K562 (cell line): Measurements from ENCODE around the gene LGALS8. TPM values are rescaled to one million over a fixed set of nuclear protein-coding genes. Genes with fewer than 3 reads are reported as not detected.

ENCODE experiments used
- ATAC-seq: fragments of 200-7000 bp; cut with Tn5 transposase; 3 replicates; pipeline ENCODE4 v1.9.1; 2020; ENCODE audit warnings: moderate library complexity
- BruUV-seq: library from RNA; stranded (reverse); fragments of 400-500 nt; replicated peaks from 2 replicates; lab custom pipeline; 2021; lab: Mats Ljungman, UMichigan
- CTCF ChIA-PET: fragments of 300-600 bp; formaldehyde crosslinking; extraction: SDS; loops from one replicate; lab custom pipeline; 2021; ENCODE audit warnings: low intra/inter-chr PET ratio; lab: Yijun Ruan, JAX
- POLR2A ChIA-PET: fragments of 300-600, 350-650 bp; sonication (Branson Sonifier 250); formaldehyde crosslinking; extraction: SDS; loops from one replicate; lab custom pipeline; 2021; ENCODE audit warnings: antibody characterized with exemption, inconsistent platforms; lab: Yijun Ruan, JAX
- DNase-seq, 4 experiments: peaks; one replicate each; pipeline versions ENCODE4 v3.0.0 to v3.0.0-alpha.2; 2011 to 2018; ENCODE audit warnings: low spot score in 3 of 4, mixed read lengths in 3 of 4; ENCODE audit errors: extremely low read depth in 1 of 4
- FAIRE-seq: peaks from 2 replicates; lab custom pipeline; 2011; peaks lifted over from hg19 to GRCh38; lab: Jason Lieb, UNC
- H2AFZ ChIP-seq: 2 replicates; pipeline ENCODE4 v1.6.0; 2011; ENCODE audit warnings: low read depth, low read length, control low read depth, inconsistent platforms
- H3K27ac ChIP-seq: fragments of 200-600 bp; 3 replicates; pipeline ENCODE4 v1.8.0; 2011; ENCODE audit warnings: low read depth, mild to moderate bottlenecking, control low read depth, inconsistent platforms, low read length, moderate library complexity, mixed read lengths; ENCODE audit errors: extremely low read depth
- H3K27me3 ChIP-seq, 2 experiments: fragments of 300-600 bp in 1 of 2; 2 replicates in 1 of 2; 3 replicates in 1 of 2; pipeline versions ENCODE4 v1.6.0 to v1.8.0; 2011; ENCODE audit warnings: inconsistent platforms in 2 of 2, low read length in 2 of 2, mild to moderate bottlenecking in 1 of 2, mixed read lengths in 1 of 2, moderate library complexity in 1 of 2; ENCODE audit not compliant: control insufficient read depth in 2 of 2, insufficient read depth in 2 of 2
- H3K36me3 ChIP-seq: fragments of 300-600 bp; 3 replicates; pipeline ENCODE4 v1.8.0; 2011; ENCODE audit warnings: mild to moderate bottlenecking, low read length, inconsistent platforms; ENCODE audit not compliant: control insufficient read depth, insufficient read depth
- H3K4me1 ChIP-seq, 2 experiments: fragments of 200-600 bp in 1 of 2; replicated peaks in 1 of 2; 2 replicates in 1 of 2; 3 replicates in 1 of 2; pipeline versions ENCODE4 v1.5.1 to v1.8.0; 2011; ENCODE audit warnings: inconsistent platforms in 2 of 2, low read length in 2 of 2, mild to moderate bottlenecking in 1 of 2, mixed read lengths in 1 of 2, moderate library complexity in 1 of 2; ENCODE audit not compliant: control insufficient read depth in 2 of 2, insufficient read depth in 2 of 2
- H3K4me2 ChIP-seq: 2 replicates; pipeline ENCODE4 v1.6.1; 2011; ENCODE audit warnings: low read length, control low read depth, inconsistent platforms, mixed read lengths; ENCODE audit not compliant: insufficient read depth
- H3K4me3 ChIP-seq: fragments of 200-600 bp; sonication (generic), shearing (Covaris generic); 2 replicates; pipeline ENCODE4 v1.5.1; 2016; ENCODE audit warnings: control low read depth, inconsistent platforms
- H3K79me2 ChIP-seq: fragments of 200-600 bp; 3 replicates; pipeline ENCODE4 v1.8.0; 2011; ENCODE audit warnings: low read length, inconsistent platforms; ENCODE audit not compliant: control insufficient read depth, insufficient read depth
- H3K9ac ChIP-seq, 2 experiments: 2 replicates each; pipeline versions ENCODE4 v1.6.0 to v1.6.1; 2011; ENCODE audit warnings: low read depth in 2 of 2, low read length in 2 of 2, control low read depth in 1 of 2, inconsistent platforms in 1 of 2, mild to moderate bottlenecking in 1 of 2, mixed read lengths in 1 of 2; ENCODE audit not compliant: insufficient read depth in 1 of 2
- H3K9me1 ChIP-seq: one replicate; pipeline ENCODE4 v1.6.0; 2011; ENCODE audit warnings: inconsistent platforms, mild to moderate bottlenecking, low read length, moderate library complexity; ENCODE audit not compliant: control insufficient read depth, insufficient read depth
- H3K9me3 ChIP-seq: replicated peaks from 2 replicates; pipeline ENCODE4 v1.5.1; 2011; ENCODE audit warnings: low read depth, low read length, inconsistent platforms; ENCODE audit not compliant: control insufficient read depth, insufficient read depth
- H4K20me1 ChIP-seq: replicated peaks from 2 replicates; pipeline ENCODE4 v1.6.1; 2011; ENCODE audit warnings: low read length, inconsistent platforms, mixed read lengths; ENCODE audit not compliant: control insufficient read depth, insufficient read depth
- ELF4 ChIP-seq: fragments of 450-650 bp; formaldehyde crosslinking; IDR thresholded peaks from 2 replicates; pipeline ENCODE4 v1.4.0; 2022; ENCODE audit warnings: missing genetic modification characterization
- KLF16 ChIP-seq: IDR thresholded peaks from 2 replicates; pipeline ENCODE4 v1.6.1; 2016; ENCODE audit warnings: antibody characterized with exemption
- MBD1 ChIP-seq: fragments of 250-450 bp; sonication (Bioruptor Pico); IDR thresholded peaks from 2 replicates; pipeline ENCODE4 v1.8.0; 2022; ENCODE audit warnings: inconsistent platforms
- NKRF ChIP-seq: fragments of 450-650 bp; IDR thresholded peaks from 2 replicates; pipeline ENCODE4 v1.6.1; 2016; ENCODE audit warnings: borderline replicate concordance
- SMARCA4 ChIP-seq: fragments of 450-650 bp; IDR thresholded peaks from 2 replicates; pipeline ENCODE4 v1.6.1; 2016
- SRSF9 ChIP-seq: fragments of 200-400 bp; formaldehyde crosslinking; IDR thresholded peaks from 2 replicates; pipeline ENCODE4 v1.6.1; 2017; ENCODE audit warnings: low read depth, low read length, borderline replicate concordance
- TAF9B ChIP-seq: fragments of 450-650 bp; IDR thresholded peaks from 2 replicates; pipeline ENCODE4 v1.6.1; 2018; ENCODE audit warnings: mild to moderate bottlenecking; ENCODE audit not compliant: partially characterized antibody
- TEAD1 ChIP-seq, 2 experiments: fragments of 450-650 bp in 1 of 2; sonication (generic) in 1 of 2; formaldehyde crosslinking; IDR thresholded peaks; 2 replicates each; pipeline versions ENCODE4 v1.4.0 to v1.8.0; 2020 to 2022; ENCODE audit warnings: mild to moderate bottlenecking in 2 of 2, missing genetic modification reagents in 1 of 2
- WHSC1 ChIP-seq: IDR thresholded peaks from one replicate; pipeline ENCODE4 v1.6.1; 2012; ENCODE audit warnings: low read length, control low read depth, inconsistent platforms
- ZFP30 ChIP-seq: fragments of 250-450 bp; sonication (Bioruptor Pico); IDR thresholded peaks from 2 replicates; pipeline ENCODE4 v1.8.0; 2022; ENCODE audit warnings: moderate library complexity, mild to moderate bottlenecking, inconsistent platforms, borderline replicate concordance
- ZNF23 ChIP-seq: fragments of 250-450 bp; sonication (Bioruptor Pico); IDR thresholded peaks from 2 replicates; pipeline ENCODE4 v1.4.0; 2020; ENCODE audit warnings: mild to moderate bottlenecking
- ZNF561 ChIP-seq: fragments of 450-650 bp; formaldehyde crosslinking; conservative IDR thresholded peaks from 2 replicates; pipeline ENCODE4 v1.4.0; 2020; ENCODE audit warnings: mild to moderate bottlenecking, moderate library complexity
- whole genome bisulfite sequencing: fragments of 100-300 bp; shearing (Covaris generic); methylation state at CpG from one replicate; pipeline ENCODE4 v1.1.6; 2016; ENCODE audit warnings: low coverage, mixed read lengths; ENCODE audit not compliant: insufficient coverage; ENCODE audit errors: missing lambda C conversion rate; 5-methylcytosine and 5-hydroxymethylcytosine counted together
- in situ Hi-C: fragments of 300-500 bp; cut with MboI; formaldehyde crosslinking; loops from 4 replicates; pipeline ENCODE4 v1.15.0; 2018; ENCODE audit warnings: inconsistent platforms, mixed read lengths
- intact Hi-C: fragments of 100-400 bp; cut with micrococcal nuclease; formaldehyde crosslinking; loops from 2 replicates; pipeline ENCODE4 v1.14.2; 2022
- polyA plus RNA-seq, 8 experiments: library from polyadenylated mRNA; depleted of rRNA in 4 of 8; stranded (reverse) in 5 of 8; unstranded in 3 of 8; fragments of >200 nt; fragmentation: Nextera tagmentation in 2 of 8; fragmentation: Illumina TruSeq in 1 of 8; extraction: Ambion mirVana in 2 of 8; extraction: Trizol in 1 of 8; gene quantifications; 2 replicates each; pipeline versions ENCODE4 v1.2.1 to v1.2.3, GENCODE V29; 2011 to 2014; ENCODE audit warnings: inconsistent platforms in 1 of 8, missing spikeins in 1 of 8
- total RNA-seq, 7 experiments: library from RNA; depleted of rRNA in 6 of 7; stranded (reverse); fragments of >200 nt in 6 of 7; fragmentation: Illumina TruSeq in 2 of 7; extraction: Trizol in 2 of 7; gene quantifications; 2 replicates each; pipeline versions ENCODE4 v1.2.1 to v1.2.3, GENCODE V29; 2011 to 2021; ENCODE audit warnings: low replicate concordance in 1 of 7
- TF ChIP-seq, protein P1 (sequence below): sonication (generic); formaldehyde crosslinking; IDR thresholded peaks from 2 replicates; pipeline ENCODE4 v1.8.0; 2022; ENCODE audit warnings: mild to moderate bottlenecking, missing genetic modification reagents

Gene LGALS8
- total and polyA plus RNA-seq, 9 of the 15 experiments (the other 6 are each of a cell fraction or from before 2014, with no cell fraction given): 57.4 to 87.7 (median 70.3) TPM

GRCh38 chr1:236536540-236536939 lies 12.8 kb downstream of the LGALS8 start:
- no peak for DNase-seq
- ATAC-seq: no peak
- CTCF ChIA-PET: no interaction called here

DNA sequence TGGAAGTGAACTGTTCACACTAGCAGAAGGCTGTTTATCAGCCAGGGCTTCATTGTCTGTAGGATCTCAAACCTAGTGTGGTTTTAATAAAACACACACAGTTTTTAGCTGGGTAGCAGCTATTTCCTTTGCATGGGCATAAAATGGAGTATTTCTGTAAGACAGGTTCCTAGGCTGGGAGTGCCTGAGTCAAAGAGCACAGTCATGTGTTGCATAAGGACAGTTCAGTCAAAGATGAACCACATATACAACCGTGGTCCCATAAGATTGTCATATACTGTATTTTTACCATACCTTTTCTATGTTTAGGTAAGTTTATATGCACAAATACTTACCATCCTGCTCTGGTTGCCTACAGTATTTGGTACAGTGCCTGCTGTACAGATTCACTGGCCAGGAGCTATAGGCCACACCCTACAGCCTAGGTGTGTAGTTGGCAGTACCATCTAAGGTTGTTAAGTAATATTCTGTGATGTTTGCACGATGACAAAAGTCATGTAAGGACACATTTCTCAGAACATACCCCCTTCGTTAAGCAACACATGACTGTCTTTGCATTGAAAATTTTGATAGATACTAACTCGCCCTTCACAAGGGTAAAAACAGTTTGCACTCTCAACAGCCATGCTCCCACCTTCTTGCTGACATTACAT lies 17.2 kb downstream of the LGALS8 start:
- POLR2A ChIA-PET: no interaction called here
- in situ Hi-C loops (no loop called here), intact Hi-C loops (no loop called here)
- no peak overlapping the region for H2AFZ ChIP-seq
- CTCF ChIA-PET: no interaction called here
- no TSS peak for BruUV-seq
- H3K4me1 ChIP-seq: no peaks in the 10 kb centered on the region; a peak in 1 of 5 replicates
- no peaks in the 10 kb centered on the region for H3K79me2 ChIP-seq
- no peak overlapping the region for H3K9ac ChIP-seq
- DNase-seq: no peak
- H3K27me3 ChIP-seq: no peaks in the 10 kb centered on the region
- no peaks in the 10 kb centered on the region for H3K9me3 ChIP-seq
- 89% methylated on average over 4 of the region's 4 CpGs for WGBS
- peaks cover 91% of the 10 kb centered on the region for H3K36me3 ChIP-seq
- no peak for FAIRE-seq
- no peak overlapping the region for H3K4me2 ChIP-seq
- no peaks in the 10 kb centered on the region; the same call in 1 of the 2 replicates for H4K20me1 ChIP-seq
- H3K4me3 ChIP-seq: no peak overlapping the region
- H3K9me1 ChIP-seq: no peaks in the 10 kb centered on the region
- no peak overlapping the region for H3K27ac ChIP-seq
- no peak for ATAC-seq
- TF ChIP-seq TAF9B (no peak), ZNF23 (CRISPR knock-in tag) (no peak), ELF4 (CRISPR knock-in tag) (no peak), WHSC1 (no peak), SRSF9 (no peak), ZNF561 (CRISPR knock-in tag) (no peak), MBD1 (CRISPR knock-in tag) (no peak), NKRF (no peak), SMARCA4 (no peak), KLF16 (no peak)
- TF ChIP-seq, protein P1, sequence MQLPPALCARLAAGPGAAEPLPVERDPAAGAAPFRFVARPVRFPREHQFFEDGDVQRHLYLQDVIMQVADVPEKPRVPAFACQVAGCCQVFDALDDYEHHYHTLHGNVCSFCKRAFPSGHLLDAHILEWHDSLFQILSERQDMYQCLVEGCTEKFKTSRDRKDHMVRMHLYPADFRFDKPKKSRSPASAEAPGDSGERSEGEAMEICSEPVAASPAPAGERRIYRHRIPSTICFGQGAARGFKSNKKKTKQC (CRISPR knock-in tag): no peak

More at GRCh38 chr1:236536540-236536939, 12.8 kb downstream of the LGALS8 start:
- Histone ChIP-seq H3K9me1 (no peaks in the 10 kb centered on the region), H3K27ac (no peak overlapping the region), H4K20me1 (peaks cover 7% of the 10 kb centered on the region), H3K27me3 (no peaks in the 10 kb centered on the region), H3K4me1 (peaks cover 14 to 22% of the 10 kb centered on the region in 2 experiments; a peak in 4 of 5 replicates), H2AFZ (no peak overlapping the region), H3K4me3 (no peak overlapping the region)
- WGBS: 73% methylated on average over 5 of the region's 5 CpGs
- intact Hi-C loops: no loop called here
- no peak for FAIRE-seq
- POLR2A ChIA-PET: interaction anchor here (0.8 to 1.0 kb wide), 4 partner anchors 11 to 255 kb away, joined by 3 read pairs; partner anchors contain the start of gene ERO1B
- no peak for TF ChIP-seq TEAD1 (CRISPR knock-in tag; IDR thresholded peaks at IDR 0.05)
- TF ChIP-seq ZFP30: no peak
- TF ChIP-seq, all 486 proteins: peak for 0
- peaks cover 66% of the 10 kb centered on the region; the same call in 2 of the 3 replicates for H3K36me3 ChIP-seq
- BruUV-seq: no TSS peak
- no peak overlapping the region for H3K4me2 ChIP-seq
- peak overlapping the region in 1 of 2 experiments; percentile 37; a peak in 1 of 4 replicates for H3K9ac ChIP-seq
- in situ Hi-C loops: no loop called here
- H3K79me2 ChIP-seq: 0 out of 3 replicates have a peak, but pooled peaks cover 3% of the 10 kb centered on the region
- no peaks in the 10 kb centered on the region for H3K9me3 ChIP-seq
